ENCODE results near the gene TOP3B.
"Not testable (repeated sequence)": the region's sequence is repeated elsewhere in the genome, so short reads cannot be mapped to it uniquely, and the experiment has no call there.

The TOP3B gene

DNA sequence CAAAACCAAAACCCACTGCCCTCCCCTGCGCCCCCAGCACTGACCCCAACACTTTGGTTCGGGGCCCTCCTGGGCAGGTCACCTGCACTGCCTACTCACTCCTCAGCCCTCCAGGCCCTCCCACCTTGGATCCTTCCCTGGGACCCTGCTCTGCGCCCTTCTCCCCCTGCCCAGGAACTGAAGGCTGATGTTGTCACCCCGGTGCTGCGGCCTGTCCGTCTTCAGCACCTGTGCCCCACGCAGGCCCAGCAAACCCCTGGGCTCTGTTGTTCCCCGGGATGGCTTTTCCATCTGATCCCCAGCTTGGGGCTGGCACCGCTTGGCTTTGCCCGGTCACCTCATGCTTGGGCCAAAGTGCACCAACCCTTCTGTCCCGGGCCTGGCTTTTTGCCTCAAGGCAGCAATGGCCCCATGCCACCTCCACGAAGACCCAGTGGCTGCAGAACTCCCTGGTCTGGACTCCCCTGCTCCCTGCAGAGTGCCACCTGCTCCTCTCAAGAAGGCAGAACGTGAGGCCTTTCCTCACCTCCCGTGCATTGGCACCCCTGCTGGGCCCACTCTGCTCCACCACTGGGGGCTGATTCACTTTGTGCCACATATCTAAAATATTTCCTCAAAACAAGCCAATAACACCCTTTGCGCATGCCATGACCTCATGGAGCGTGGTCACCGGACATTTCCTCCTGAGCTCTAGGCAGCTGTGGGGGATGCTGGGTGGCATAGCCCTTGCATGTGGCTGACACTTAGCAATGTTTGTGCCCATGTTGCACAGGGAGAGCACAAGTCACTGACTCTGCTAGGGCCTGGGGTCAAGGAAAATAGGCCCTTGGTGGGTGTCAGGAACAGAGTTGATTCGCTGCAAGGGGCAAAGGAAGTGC is 38.8 kb downstream of the TOP3B start:
- no peak for DNase-seq

- peak; percentile 66 for DNase-seq
Observed at GRCh38 chr22:21942407-21943343, 39.9 kb downstream of the TOP3B start.

- DNase-seq: no peak
Observed at GRCh38 chr22:21941921-21942320, 40.7 kb downstream of the TOP3B start.

- no peak for DNase-seq
Observed at GRCh38 chr22:21940521-21940920, 42.1 kb downstream of the TOP3B start.

GRCh38 chr22:21939935-21940334 is 42.7 kb downstream of the TOP3B start:
- DNase-seq: not testable (repeated sequence)

- DNase-seq: no peak
Observed at GRCh38 chr22:21939461-21939913, 43.1 kb downstream of the TOP3B start.

DNA sequence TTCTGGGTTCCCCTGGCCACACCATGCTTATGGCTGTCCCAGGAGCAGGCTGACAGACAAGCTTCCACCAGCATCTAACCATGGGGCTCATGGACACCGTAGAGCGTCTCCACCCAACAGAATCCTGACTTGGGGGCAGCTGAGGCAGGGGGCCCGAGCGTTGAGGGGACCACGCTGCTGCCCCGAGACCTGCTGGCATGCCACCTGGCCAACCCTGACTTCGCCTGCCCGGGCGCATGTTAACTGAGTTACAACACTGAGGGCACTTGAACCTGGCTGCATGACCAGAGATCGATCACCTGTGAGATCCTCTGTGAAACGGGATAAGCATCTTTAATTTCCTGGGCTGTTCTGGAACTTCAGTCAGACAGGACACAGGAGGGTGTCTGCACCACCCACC is 43.7 kb downstream of the TOP3B start:
- DNase-seq: no peak

GRCh38 chr22:21938071-21938822 is 44.3 kb downstream of the TOP3B start:
- peak; percentile 97 for DNase-seq

DNA sequence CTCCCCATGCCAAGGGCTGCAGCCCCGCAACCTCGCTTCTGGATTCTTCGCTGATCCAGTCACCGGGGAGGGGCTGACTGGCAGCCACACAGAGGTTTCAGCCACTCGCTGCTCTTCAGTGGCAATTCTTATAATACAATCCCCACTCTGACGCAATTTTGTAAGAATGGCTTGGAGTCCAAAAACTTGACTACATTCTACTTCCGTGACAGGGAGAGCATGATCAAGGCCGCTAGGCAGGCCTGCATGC is 44.8 kb downstream of the TOP3B start:
- no peak for DNase-seq

- DNase-seq: no peak
Observed at GRCh38 chr22:21937041-21937820, 45.4 kb downstream of the TOP3B start.

DNA sequence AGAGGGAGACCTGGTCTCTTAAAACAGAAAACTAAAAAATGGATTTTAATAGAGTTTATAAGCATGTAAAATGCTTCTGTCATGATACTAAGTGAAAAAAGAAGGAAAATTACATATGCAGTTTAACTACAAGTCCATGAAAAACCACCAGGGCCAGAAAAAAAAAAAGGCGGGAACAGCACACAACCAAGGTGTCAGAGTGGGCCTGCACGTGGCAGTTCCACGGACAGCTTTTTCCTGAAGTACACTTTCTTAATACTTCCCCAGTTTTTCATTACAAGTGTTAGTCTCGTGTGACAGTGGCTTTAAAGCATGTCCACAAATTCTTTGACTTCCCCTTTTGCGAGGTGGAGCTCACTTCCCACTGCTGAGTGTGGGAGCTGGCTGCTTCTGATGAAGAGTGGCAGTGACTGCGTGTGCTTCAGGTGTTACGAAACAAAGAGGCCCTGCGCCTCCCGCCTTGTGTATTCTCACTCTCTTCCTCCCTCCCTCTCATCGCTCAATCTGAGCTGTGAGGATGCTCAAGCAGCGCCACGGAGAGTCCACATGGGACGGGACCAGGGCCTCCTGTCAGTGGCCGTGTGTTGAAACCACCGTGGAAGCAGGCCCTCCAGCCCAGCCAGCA is 46.3 kb downstream of the TOP3B start:
- no peak for DNase-seq

GRCh38 chr22:21933910-21934309 is 48.7 kb downstream of the TOP3B start:
- no peak for DNase-seq

DNA sequence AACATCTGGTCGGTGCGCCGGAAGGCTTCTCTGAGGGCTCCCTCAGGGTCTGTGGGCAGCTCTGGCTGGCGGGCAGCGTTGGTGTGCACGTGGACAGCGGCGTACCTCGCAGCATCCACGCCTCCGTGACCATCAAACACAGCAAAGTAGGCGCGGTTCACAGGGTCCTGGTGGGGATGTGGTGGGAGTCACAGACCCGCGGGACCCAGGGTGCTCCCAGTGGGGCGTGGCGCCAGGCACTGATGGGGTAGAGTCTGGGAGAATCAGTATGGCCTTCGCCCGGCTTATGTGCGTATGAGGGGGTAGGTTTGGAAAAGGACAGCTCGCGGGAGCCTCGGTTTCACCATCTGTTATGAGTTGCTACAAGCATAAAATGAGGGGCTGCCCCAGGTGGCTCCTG is 49.2 kb downstream of the TOP3B start:
- DNase-seq: no peak

GRCh38 chr22:21932347-21932746 is 50.2 kb downstream of the TOP3B start:
- no peak for DNase-seq

DNA sequence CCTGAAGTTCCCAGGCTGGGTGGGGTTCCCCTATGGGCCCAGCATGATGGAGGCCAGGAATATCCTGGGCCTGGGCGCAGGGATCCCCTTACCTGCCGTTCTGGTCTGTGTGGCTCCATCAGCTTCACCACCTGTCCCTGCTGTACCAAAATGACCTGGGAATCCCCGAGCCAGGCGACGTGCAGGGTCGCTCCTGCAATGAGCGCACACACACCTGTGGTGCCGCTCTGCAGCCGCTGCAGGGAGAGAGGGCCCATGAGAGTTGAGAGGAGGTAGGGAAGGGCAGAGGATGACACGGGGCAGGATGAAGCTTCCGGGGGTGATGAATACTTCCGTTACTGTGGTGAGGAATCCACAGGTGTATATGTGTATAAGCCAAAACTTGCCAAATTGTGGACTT is 51.5 kb downstream of the TOP3B start:
- no peak for DNase-seq

DNA sequence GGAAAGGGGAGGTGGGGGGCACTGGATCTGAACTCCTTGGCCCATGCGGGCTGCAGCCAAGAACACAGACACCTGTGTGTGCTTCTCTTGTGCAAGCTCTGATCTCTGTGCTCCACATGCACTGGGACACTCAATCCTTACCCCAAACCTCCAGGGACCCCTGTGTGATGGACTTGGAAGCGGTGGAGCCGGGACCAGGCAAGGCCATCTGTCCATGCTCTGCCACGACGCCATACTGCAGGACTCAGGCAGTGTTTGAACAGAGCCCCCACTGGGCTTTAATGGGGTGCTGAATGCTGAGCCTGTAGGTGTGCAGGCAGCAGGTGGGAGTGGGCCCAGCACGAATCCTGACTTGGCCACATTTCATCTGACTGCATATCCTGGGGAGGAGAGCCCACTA is 53.3 kb downstream of the TOP3B start:
- no peak for DNase-seq

DNA sequence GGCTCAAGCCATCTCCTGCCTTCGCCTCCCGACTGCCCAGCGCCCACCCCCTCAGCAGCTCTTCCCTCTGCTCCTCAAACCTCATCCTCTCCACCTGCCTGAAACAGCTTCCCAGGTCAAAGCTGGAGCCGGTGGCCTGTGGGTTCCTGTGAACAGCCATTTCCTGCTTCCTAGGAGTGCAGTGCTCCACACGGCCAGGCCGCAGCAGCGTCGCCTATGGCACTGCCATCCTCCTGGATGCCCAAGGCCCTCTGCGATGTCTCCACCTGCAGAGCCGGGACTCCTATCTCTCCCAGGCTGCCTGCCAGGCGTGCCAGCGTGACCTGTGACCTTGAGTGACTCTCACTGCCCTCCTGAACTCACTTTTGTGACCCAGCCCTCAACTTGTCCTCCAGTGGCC is 54.5 kb downstream of the TOP3B start:
- no peak for DNase-seq

DNA sequence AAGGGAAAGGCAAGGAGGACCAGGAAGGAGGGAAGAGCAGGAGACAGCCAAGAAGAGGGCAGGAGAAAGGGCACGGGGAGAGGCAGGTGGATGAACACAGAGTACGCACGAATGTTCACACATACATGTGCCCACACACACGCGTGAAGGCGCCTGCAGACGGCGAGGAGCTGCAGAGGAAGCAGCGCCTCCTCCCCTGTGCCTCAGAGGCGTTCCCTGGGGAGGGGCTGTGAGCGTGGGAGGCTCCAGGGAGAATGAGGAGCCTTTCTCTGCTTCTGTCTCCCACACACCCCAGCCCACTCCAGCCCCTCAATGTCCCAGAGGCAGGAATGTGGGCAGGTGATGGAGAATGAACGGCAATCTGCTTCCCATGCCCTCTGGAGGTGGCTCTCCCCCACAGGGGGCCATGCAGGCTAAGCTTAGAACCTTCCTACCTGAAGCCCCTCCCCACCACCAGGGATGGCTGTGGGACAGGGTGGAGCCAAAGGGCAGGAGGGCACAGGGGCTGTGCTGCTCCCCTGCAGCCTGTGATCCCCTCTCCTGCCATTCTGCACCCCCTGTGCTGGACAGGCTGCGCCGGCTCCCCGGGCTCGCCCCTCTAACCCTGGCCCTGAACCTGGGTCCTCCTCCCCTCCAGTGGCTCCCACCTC is 55.3 kb downstream of the TOP3B start:
- DNase-seq: no peak

- DNase-seq: no peak
Observed at GRCh38 chr22:21926728-21927127, 55.9 kb downstream of the TOP3B start.

DNA sequence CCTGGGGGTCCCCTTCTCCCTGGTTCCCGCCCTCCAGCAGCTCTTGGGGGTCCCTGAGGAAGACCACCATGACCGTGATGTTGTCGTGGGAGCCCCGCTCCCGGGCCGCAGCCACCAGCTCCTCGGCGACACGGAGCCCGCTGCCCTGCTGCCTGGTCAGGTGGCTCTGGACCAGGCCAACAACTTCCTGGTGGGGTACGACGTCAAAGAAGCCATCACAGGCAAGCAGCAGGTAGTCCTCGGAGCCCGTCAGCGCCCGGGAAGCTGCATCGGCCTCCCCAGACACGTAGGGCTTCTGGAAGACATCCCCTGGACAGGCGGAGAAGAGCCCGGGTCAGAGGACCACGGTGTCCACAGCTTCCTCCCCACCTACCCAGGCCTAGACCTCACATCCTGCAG is 59.4 kb downstream of the TOP3B start:
- DNase-seq: no peak

DNA sequence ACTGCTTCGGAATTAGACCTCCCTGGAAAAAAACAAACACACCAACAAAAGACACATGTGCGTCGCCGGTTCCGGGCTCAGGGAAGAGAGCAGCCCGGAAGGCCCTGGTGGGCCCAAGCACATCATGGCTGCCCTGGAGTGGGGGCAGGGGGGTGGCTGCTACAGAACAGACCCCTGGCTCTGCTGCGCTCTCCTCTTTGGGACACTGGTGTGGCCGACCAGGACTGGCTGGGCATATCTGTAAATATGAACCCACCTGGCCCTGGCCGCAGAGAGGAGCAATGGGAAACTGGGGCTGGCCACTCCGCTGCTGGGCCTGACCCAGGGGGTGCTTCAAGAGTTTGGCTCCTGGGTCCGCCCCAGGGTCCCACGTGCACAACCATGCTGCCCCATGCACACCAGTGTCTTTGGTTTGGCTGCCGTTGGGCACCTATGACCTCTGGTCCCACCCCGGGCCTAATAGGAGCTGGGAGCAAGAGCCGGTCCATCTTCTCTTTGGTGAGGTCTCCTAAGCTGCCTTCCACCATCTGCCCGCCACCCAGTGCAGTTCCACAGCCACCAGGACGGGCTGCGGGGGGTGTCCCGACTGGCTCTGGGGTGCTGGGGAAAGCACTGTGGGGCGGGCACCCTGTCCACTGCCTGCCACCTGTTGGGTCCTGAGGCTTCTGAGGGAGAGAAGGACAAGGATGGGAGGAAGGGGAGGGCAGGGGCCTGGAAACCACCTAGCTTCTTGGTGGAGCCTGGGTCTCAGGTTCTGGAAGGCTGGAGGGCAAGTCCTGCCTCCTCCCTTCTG is 60.0 kb downstream of the TOP3B start:
- no peak for DNase-seq
